B cell (primary cell): Measurements from ENCODE around the gene DRC1.

ENCODE experiments used
- CTCF ChIP-seq: fragments of 200-600 bp; IDR thresholded peaks from one replicate; pipeline ENCODE4 v1.8.0; 2022; ENCODE audit warnings: antibody characterized with exemption, mild to moderate bottlenecking
- EZH2 ChIP-seq: IDR thresholded peaks from 2 replicates; pipeline ENCODE4 v1.6.1; 2012; ENCODE audit warnings: borderline replicate concordance, low read depth, mild to moderate bottlenecking, moderate library complexity, low read length; ENCODE audit not compliant: insufficient read depth, poor library complexity, severe bottlenecking

GRCh38 chr2:26387189-26387588 lies 14.5 kb upstream of the DRC1 start:
- TF ChIP-seq CTCF (no peak), EZH2 (no peak)
